Measurements from ENCODE around the gene STX8.
"Not testable (repeated sequence)": the region's sequence is repeated elsewhere in the genome, so short reads cannot be mapped to it uniquely, and the experiment has no call there.

The STX8 gene

DNA sequence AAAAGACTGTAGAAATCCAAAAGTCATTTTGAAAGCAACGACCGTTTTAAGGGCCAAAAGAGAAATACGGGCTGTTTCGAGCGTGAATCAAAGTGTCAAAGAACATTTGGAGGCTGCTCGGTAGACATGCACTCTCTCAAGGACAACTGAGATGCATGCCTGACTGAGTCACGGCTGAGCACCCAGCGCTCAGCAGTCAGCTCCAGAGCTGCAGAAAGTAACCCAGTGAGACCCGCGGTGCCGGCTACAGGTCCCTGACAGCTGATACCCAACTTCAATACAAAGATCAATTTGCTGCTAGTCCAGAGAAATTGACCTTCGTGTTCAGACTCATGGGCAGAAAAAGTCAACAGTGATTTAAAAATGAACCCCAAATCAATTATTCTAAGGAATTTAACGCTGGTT is 214.9 kb downstream of the STX8 start:
- TF ChIP-seq CTCF (conservative IDR thresholded peaks at IDR 0.05; ENCODE audit: low read depth, low read length) = no peak
- no peak for DNase-seq (ENCODE audit: low read depth)
- peak overlapping the region; percentile 17 for H3K4me3 ChIP-seq (ENCODE audit: low read length)

DNA sequence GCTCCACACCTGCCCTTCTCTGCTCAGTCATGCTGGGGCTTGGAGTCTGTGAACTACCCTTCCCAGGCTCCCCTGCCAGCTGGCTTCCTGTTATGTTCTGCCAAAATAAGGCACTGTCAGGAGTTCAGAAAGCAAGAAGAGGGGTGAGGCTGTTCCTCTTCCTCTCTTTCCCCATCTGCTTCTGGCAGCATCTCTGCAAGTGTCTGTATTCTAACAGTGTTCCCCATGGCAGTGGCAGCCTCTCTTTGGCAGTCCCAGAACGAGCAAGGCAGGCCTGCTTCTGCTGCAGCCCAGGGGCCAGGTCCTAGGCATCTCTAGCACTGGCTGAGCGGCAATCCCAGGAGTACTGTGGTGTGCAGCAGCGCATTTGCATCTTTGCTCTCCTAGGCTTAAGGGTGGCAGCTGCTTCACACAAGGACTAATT is 219.1 kb downstream of the STX8 start:
- H3K4me3 ChIP-seq (ENCODE audit: low read length) = no peak overlapping the region
- no peak for DNase-seq (ENCODE audit: low read depth)
- no peak for TF ChIP-seq CTCF (conservative IDR thresholded peaks at IDR 0.05; ENCODE audit: low read depth, low read length)

DNA sequence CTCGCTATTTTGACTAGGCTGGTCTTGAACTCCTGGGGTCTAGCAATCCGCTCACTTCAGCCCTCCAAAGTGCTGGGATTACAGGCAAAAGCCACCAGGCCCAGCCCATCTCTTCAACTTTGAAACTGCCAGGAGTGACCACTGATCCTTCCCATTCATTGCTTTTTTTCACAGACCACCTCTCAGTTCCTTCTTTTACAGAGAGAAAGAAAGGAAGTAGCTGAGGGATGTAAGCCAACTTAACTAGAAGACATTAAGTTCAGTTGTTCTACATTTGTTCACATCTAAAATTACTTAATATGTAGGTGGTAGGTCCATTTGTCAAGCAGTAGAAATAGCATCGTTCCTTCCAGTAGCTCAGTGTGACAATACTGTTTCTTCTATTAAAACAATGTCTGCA is 219.8 kb downstream of the STX8 start:
- TF ChIP-seq CTCF (conservative IDR thresholded peaks at IDR 0.05; ENCODE audit: low read depth, low read length) = no peak
- DNase-seq (ENCODE audit: low read depth) = no peak
- H3K4me3 ChIP-seq (ENCODE audit: low read length) = no peak overlapping the region

- not testable (repeated sequence) for H3K4me3 ChIP-seq (ENCODE audit: low read length); DNase-seq (ENCODE audit: low read depth)
These were observed 220.4 kb downstream of the STX8 start for GRCh38 chr17:9355231-9355630.

GRCh38 chr17:9350080-9350479 is 225.5 kb downstream of the STX8 start:
- TF ChIP-seq CTCF (conservative IDR thresholded peaks at IDR 0.05; ENCODE audit: low read depth, low read length) = no peak
- no peak overlapping the region for H3K4me3 ChIP-seq (ENCODE audit: low read length)
- DNase-seq (ENCODE audit: low read depth) = peak; percentile 23

DNA sequence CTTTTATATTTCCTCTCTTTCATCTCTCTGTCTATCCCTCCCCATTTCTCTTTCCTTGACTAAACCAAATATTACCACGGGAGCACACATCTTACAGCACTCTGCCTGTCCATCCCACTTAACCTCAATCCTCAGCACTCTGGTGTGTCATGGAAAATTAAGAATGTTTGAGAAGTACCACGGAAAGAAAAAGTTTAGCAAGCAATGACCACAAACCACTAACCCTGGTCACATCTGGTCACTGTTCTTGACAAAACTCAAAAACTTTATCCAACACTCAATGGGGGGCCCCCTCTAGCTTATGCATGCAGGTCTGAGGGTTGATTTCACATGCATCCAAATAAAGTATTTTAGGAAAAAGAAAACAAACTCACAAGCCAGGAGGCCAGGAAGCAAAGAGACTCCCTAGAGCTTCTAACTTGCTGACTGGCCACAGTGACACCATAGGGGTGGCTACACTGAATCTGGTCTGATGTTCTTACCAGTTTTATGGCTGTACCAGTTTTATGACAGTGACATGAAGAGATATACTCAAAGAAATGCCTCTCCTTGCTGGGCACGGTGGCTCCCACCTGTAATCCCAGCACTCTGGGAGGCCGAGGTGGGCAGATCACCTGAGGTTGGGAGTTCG is 229.2 kb downstream of the STX8 start:
- no peak overlapping the region for H3K4me3 ChIP-seq (ENCODE audit: low read length)
- TF ChIP-seq CTCF (conservative IDR thresholded peaks at IDR 0.05; ENCODE audit: low read depth, low read length) = no peak
- no peak for DNase-seq (ENCODE audit: low read depth)

DNA sequence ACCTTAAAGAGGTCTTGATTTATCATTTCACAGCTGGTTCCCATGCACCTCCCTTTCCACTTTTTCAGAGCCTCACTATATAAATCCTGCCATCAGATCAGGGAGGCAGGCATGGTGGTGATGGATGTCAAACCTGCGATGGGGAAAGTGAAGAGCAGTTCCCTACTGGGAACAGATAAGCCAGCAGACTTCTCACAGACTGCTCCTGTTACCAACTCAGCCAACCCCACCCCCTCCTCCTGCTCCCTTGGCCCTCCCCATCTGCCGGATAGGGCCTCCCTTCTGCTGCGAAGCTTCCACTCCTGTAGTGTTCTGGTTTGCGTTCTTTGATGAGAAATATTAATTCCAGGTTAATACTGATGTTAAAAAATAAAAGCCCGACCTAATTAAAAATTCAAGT is 232.1 kb downstream of the STX8 start:
- no peak for DNase-seq (ENCODE audit: low read depth)
- no peak overlapping the region for H3K4me3 ChIP-seq (ENCODE audit: low read length)
- no peak for TF ChIP-seq CTCF (conservative IDR thresholded peaks at IDR 0.05; ENCODE audit: low read depth, low read length)

- H3K4me3 ChIP-seq (ENCODE audit: low read length) = no peak overlapping the region
- TF ChIP-seq CTCF (conservative IDR thresholded peaks at IDR 0.05; ENCODE audit: low read depth, low read length) = no peak
- no peak for DNase-seq (ENCODE audit: low read depth)
These were observed 233.4 kb downstream of the STX8 start for GRCh38 chr17:9342225-9342624.
